SH-SY5Y (cell line): ENCODE data around the gene AQP5.

Experiments
- GATA2 ChIP-seq: IDR thresholded peaks from 2 replicates; pipeline ENCODE4 v1.6.1; 2011; ENCODE audit warnings: mild to moderate bottlenecking, low read depth, low read length
- GATA3 ChIP-seq: IDR thresholded peaks from 2 replicates; pipeline ENCODE4 v1.6.1; 2011; ENCODE audit warnings: low read depth, mild to moderate bottlenecking, low read length, moderate library complexity

AQP5 gene

DNA sequence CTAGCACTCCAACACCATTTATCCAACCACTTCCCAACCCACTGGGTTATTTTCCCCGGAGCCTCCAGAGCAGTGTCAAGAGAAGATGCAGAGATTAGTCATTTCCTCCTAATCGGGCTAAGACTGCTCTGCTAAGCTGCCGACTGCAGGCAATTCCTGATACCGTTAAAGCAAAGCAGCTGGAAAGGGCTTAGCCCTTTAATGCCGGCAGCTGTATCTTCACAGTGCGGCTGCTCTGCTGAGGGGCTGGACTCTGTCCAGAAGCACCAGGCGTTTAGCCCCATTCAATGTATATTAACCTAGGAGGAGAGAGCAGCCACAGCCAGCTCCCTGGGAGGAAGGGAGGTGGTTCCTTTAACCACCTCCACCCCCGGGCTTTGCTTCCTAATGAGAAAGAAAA is 22.2 kb downstream of the AQP5 start:
- peak; percentile 78 for TF ChIP-seq GATA2
- no peak for TF ChIP-seq GATA3

DNA sequence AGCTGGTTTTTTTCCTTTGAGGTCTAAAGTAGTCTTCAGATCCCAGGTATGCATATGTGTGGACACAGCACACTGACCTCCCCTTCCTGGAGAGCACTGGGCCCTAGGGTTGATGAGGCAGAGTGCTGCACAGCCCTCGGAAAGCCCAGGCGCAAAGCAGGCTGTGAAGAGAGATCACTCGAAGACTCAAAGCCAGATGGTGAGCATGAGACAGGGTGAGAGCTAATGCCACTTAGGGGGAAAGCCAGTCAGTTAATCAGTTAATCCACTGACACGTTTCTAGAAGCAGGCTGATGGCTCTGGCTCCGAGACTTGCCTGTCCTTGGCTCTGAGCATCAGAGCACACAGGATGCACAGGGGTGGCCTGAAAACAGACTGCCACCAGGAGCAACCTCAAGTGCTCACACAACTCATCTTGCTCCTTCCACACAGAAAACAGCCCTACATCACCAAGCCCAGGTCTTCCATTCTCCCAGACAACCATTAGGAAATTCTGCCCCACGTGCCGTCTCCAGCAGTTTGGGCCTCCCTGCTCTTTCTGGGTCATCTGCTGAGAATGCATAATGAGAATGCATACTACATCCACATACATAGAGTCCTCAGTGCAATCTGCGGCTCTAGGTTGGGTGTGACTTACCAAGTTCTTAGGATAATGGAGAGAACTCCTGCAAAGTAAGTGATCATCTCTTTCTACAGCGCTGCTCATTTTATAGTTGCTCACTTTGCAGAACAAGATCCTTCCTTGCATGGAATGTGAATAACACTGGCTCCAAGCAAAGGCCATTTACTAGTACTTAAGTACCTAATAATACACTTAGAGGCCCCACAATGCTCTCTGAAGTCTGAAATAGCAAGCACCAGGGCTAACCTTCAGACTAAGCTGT is 23.0 kb downstream of the AQP5 start:
- TF ChIP-seq GATA3 (no peak), GATA2 (no peak)

DNA sequence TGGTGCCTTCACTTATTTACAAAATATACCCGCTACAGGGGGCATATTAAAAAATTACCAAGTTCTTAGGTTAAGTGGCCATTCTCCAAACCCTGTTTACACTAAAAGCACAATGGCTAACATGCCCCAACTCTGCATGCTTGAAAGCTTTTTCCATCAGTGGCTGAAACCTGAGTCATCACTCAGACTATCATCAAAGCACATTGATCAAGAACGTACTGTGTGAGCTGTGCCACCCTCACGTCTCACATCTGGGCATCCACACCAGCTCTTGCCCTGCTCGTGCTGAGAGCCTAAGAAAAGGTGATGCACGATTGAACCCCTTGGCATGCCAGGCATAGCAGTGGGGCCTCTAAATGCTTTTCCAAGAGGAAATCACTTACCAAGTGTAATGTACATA is 24.3 kb downstream of the AQP5 start:
- TF ChIP-seq GATA3: no peak
- no peak for TF ChIP-seq GATA2

DNA sequence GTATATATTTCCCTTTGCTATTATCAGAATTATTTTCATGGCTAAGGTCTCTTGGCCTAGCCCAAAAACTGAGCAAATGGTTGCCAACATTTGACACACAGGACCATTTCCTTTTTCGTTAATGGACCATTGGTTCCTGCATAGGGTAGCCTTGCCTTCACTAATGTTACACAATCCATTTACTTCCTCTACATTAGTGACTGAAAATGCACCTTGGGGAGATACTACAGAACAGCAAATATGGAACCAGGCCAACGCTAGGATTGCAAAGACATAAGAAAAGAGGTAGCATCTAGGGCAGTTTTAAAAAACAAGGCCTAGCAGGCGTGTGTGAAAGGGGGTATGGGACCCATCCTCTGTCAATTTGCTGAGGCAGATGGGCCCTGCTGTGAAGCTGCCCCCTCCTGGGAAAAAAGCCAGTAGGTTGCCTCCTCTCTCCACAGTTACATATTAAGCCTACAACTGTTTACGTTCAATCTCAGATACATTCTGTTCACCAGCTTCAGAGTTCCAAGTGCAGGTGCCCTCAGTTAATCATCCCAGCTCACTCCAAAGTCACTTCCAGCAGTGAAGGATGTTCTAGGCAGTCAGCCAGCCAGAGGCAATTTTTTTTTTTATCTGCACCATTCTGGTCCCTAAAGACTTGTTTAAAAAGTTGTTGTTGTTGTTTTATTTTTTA is 26.1 kb downstream of the AQP5 start:
- TF ChIP-seq GATA3 (no peak), GATA2 (no peak)

DNA sequence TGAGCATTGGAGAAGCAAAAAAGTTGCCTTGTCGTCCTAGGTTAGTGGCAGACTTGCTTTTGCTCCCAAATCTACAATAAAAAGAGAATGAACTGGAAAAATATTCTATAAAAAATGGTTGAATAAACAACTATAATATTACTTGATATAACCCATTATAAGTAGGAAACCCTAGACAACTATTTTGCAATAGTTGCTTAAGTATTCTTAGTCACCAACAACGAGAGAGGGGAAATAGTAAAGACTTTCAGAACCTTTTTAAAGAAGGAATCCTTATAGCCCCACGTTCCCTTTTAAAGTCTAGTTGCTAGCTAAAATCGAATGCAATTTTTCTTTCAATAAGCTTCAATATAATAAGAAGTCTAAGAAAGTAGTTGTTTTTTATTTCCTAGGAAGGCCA is 28.6 kb downstream of the AQP5 start:
- TF ChIP-seq GATA2 (no peak), GATA3 (no peak)

DNA sequence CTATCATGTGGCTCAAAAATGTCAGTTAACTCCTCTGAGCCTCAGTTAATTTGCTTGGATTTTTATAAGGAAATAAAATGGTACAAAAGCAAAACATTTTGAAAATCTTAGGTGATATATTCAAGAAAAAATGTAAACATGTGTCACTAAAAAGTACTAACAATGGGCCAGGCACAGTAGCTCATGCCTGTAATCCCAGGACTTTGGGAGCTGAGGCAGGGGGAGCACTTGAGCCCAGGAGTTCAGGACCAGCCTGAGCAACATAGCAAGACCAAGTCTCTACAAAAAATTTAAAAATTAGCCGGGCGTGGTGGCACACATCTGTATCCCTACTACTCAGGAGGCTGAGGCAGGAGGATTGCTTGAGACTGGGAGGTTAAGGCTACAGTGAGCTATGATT is 36.8 kb downstream of the AQP5 start:
- TF ChIP-seq GATA2 (no peak), GATA3 (no peak)

DNA sequence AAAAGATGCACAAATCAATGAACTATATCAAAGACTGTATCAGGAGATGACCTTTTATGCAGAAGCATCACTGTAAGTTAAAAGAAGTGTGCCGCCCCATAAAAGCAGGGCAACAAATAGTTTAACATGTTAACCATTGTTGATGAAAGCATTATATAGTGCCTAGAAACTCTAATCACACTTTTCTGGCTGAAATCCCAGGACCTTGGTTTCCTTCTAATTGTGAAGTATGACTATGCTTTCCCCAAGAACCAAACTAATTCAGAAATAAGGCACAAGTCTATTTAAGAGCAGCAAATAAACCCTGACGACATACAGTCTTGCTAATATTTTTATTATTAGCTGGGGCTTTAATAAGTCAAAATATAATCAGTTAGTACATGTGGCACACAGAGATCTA is 41.9 kb downstream of the AQP5 start:
- TF ChIP-seq GATA3: no peak

DNA sequence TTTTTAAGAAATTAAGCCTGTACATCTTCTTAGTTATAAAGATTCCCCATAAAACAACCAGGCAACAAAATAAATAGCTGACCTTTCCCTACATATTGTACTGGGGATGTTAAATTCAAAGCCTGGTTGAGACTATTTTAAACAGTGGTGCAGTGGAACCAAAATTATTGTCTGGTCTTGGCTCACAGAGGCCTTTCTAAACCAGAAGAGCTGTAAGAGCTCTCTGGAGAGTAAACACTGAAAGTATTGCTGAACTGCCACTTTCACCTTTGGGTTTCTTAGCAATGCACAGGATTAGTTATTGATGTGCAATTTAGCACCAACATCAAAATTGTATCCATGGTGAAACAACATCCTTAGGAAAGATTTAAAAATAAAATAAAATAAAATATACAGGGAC is 43.0 kb downstream of the AQP5 start:
- no peak for TF ChIP-seq GATA2
- no peak for TF ChIP-seq GATA3

DNA sequence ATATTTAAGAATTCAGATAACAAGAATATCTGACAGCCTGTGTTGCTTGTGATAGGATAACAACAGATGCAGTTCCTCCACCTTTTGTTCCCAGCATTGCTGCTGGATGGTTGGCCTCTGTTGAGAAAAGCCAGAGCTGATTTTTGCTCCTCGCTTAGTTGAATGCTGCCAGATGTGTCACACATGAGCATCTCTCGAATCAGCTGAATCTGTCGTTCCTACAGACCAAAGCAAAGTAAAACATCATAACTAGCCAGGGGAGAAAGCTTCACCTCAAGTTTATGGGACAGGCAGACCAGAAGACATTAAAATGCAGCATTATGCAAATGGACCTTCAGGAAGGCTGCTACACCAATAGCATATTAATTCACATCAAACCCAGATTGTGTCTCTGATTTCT is 43.5 kb downstream of the AQP5 start:
- TF ChIP-seq GATA2 (peak; percentile 56; the same call in 1 of the 2 replicates), GATA3 (no peak)

DNA sequence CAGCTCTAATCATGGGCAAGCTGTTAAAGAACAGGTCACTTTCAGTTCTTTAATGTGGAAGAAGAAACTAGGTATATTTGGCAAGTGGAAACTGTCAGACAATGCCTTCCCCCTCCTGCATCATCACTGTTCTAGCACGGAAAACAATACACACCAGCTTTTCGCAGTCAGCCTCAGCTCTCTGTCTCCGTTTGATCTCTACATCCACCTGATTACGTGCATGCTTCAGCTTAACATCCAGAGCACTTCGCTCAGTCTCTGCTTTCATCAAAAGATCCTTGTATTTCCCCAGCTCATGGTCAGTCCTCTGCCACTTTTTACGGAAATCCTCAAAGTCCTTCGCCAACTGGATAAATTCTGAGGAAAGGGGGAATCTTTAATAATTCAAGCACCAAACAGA is 44.6 kb downstream of the AQP5 start:
- no peak for TF ChIP-seq GATA2
- no peak for TF ChIP-seq GATA3

DNA sequence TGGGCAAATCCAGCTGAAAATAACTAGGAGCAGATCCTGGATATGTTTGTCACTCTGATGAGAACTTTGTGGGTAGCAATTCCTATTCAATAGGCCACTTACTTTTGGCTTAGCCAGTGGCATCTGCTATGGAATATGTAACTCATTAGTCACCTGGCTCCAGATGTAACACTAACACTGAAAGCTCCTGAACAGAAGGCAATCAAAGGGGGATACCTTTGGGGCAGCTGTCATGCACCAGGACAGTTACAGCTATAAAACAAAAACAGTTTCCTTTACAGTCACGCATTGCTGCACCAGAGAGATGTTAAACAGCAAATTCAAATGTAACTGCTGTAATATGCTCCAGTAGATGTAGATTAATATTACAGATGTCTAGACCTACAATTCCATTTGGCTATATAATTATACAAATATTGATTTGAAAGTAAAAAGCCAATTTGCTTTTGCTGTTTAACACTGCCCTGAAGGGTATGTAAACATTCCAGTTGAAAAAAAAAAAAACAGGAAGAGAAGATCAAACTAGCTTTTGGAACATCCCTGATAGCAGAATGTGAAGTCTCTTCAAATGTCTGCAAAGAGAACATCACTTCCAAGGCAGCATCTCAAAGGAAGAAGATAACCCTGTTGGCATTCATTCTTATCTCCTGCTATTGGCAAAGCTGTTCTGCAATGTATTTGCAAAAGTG is 45.2 kb downstream of the AQP5 start:
- TF ChIP-seq GATA3: no peak
- TF ChIP-seq GATA2: no peak

DNA sequence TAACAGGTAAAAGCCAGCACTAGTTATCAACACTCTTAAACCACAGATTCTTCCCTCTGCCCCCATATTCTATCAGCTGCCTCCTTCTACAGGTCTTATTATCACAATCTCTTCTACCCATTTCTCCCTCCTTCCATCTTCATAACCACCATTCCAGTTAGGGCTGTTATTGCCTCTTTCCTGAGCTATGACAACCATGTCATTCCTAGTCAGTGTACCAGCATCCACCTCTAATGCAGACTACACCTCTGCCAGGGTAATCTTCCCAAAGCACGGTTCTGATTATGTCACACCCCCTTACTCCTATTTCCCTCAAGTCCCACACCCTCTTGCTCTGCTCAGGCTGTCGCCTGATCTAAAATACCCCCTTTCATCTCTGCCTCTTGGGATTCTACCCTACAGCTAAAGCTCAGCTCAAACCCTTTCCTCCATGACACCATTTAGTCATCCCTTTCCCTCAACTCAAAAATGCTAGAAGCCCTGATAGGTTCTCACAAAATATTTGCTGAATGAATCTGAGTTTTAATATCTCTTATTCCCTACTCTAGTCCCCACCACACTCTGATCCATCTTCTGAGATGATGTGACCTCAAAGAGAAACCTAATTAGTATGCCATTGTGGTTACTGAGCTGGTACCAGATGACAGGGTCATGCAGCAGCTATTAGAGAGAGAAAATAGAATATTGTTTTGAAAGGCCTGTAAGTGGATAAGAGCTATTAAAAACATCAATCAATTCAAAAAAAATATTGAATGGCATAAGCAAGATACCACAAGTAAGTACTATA is 51.9 kb downstream of the AQP5 start:
- TF ChIP-seq GATA3 (no peak), GATA2 (no peak)

DNA sequence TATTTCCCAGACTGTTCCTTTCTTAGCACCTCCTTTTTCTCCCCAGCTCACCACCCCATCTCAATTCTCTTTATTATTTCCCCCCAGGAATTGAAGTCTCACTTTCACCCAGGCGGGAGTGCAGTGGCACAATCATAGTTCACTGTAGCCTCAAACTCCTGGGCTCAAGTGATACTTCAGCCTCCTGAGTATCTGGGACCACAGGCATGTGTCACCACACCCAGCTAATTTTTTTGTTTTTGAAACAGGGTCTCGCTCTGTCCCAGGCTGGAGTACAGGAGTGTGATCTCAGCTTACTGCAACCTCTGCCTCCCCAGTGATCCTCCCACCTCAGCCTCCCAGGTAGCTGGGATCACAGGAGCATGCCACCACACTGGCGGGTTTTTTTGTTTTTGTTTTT is 52.7 kb downstream of the AQP5 start:
- TF ChIP-seq GATA2 (no peak), GATA3 (no peak)
